HG02623 (cell line): ENCODE measurements around the gene CREB3L1.

Experiments
- ATAC-seq: cut with Tn5 transposase; IDR thresholded peaks from one replicate; pipeline ENCODE4 v1.9.1; 2021; ENCODE audit warnings: moderate library complexity; ENCODE audit not compliant: unreplicated experiment

Gene CREB3L1

GRCh38 chr11:46272816-46273427 lies 4.5 kb upstream of the CREB3L1 start:
- no peak for ATAC-seq

GRCh38 chr11:46273511-46274205 lies 3.8 kb upstream of the CREB3L1 start:
- no peak for ATAC-seq

DNA sequence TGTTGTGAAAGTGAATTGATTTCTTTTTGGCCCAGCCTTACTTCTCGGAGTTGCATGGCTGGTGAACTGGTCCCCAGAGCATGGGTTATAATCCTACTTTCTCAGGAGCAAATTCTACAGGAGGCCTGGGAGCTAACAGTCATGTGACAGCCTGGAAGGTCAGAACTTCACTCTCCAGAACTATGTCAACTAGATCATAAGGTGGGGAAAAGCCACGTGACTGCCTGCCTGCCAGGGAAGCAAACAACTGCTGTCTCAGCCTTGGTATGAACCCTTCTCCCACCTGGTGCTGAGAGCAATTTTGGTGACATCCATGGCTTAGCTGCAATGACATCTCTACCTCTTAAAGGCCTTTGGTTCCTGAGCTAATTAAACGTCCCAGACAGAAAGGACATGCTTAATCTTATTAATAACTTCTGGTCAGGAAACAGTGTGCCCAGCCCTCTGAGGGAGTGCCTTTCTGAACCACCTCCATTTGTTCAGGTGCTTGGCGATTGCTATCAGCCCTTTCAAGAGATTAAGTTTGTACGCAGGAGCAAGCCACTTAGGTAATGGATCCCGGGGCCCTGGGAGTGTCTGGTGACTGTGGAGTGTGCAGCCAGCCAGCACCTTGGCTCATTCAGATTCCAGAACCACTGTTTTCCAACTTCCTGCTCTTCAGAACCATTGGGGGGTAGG lies 1.4 kb upstream of the CREB3L1 start:
- ATAC-seq: no peak

- ATAC-seq: no peak
Measured at GRCh38 chr11:46277313-46277621, 195 bp upstream of the CREB3L1 start.

GRCh38 chr11:46278387-46279125 lies 1.1 kb downstream of the CREB3L1 start:
- no peak for ATAC-seq

DNA sequence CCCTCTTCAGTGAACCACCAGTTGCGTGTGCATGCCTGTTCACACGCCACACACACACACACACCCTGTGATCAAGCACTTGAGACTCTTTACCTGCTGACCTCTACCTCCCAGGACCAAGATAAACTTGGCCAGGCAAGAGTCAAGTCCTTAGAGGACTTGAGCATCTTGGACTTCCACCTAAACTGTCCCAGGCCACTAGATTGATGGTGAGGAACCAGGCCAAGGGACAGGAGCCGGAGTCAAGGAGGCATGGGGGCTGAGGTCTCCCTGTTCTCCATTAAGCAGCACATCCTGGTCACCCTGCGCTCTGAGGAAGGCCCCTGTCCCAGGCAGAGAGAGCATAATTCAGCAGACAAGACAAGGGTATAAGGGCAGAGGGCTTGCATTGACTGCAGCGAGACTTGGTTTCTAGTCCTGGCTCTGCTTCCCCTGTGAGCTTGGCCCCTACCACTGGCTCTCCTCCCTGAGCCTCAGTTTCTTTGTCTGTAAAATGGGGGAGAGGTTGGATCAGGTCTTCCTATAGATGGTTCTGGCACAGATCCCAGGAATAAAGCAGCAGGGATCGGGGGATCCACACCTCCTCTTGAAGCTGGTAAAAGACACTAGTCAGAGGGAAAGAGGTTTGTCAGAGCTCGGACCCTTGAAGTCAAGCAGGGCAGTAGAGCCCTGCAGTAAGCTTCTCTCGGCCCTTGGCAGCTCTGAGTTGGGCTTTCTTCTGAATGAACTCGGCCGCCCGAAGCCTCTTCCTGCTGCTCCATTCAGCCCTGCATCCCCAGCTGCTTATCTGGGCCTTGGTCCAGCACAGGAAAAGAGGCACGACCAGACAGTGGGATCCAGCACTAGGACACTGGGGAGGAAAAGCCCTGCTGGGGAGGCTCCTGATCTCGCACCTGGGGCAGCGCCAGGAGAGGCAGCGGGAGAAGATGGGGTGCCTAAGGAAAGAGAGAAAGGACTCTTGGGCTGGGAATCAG lies 2.0 kb downstream of the CREB3L1 start:
- ATAC-seq: no peak

DNA sequence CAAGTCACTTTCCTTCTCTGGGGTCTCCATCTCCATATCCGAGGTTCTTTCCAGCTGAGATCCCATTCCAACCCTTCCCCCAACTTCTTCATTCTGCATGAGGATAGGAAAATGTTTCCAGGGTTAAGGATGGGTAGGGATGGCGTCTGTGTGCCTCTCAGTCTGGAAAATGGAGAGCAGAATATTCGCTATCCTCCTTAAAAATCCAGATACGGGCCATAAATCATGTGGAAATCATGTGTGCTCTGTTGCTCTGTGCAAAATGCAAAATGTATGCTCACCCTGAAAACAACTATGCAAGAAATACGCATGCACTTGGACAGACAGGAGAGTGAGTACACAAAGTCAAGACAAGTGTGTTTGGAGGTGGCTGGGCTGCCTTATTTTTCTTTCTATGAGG lies 3.2 kb downstream of the CREB3L1 start:
- no peak for ATAC-seq

GRCh38 chr11:46281371-46281831 lies 3.9 kb downstream of the CREB3L1 start:
- no peak for ATAC-seq

GRCh38 chr11:46285173-46285572 lies 7.7 kb downstream of the CREB3L1 start:
- no peak for ATAC-seq

GRCh38 chr11:46285594-46286033 lies 8.2 kb downstream of the CREB3L1 start:
- no peak for ATAC-seq

DNA sequence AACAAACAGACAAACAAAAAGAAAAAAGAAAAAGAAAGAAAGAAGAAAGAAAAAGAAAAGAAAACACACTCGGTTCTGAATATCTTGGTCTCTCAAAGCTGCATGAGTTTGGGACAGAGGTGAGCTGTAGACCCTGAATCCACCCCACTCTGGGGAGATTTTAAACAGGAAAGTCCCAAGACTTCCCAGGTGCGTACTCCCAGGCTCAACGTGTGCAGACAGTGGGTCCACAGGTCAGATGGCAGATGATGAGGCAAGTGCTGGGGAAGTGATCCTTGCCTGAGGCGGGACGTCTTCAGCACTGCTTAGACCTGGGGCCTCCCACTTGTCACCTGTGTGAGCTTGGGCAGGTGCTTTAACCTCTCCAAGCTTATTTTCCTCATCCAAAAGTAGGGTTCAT lies 9.3 kb downstream of the CREB3L1 start:
- no peak for ATAC-seq

DNA sequence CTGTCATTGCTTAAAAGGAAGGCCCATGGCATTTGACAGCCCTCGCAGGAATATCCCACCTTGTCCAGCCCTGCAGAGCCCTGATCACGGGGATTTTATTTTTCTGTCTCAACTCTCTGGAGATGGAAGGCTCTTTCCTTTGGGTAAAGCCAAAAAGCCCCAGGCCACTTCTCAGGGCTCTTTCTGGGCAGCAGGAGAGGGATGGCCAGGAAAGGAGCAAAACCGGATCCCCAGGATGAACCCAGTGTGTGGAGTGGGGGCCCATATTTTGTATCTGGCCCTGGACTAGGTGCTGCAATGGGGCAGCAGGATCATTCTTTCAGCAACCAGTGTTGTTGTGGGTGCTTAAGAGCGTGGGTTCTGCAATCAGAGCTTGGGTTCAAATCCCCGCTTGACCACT lies 11.0 kb downstream of the CREB3L1 start:
- no peak for ATAC-seq

- ATAC-seq: no peak
Measured at GRCh38 chr11:46290011-46290410, 12.5 kb downstream of the CREB3L1 start.

GRCh38 chr11:46290598-46291309 lies 13.3 kb downstream of the CREB3L1 start:
- ATAC-seq: no peak

DNA sequence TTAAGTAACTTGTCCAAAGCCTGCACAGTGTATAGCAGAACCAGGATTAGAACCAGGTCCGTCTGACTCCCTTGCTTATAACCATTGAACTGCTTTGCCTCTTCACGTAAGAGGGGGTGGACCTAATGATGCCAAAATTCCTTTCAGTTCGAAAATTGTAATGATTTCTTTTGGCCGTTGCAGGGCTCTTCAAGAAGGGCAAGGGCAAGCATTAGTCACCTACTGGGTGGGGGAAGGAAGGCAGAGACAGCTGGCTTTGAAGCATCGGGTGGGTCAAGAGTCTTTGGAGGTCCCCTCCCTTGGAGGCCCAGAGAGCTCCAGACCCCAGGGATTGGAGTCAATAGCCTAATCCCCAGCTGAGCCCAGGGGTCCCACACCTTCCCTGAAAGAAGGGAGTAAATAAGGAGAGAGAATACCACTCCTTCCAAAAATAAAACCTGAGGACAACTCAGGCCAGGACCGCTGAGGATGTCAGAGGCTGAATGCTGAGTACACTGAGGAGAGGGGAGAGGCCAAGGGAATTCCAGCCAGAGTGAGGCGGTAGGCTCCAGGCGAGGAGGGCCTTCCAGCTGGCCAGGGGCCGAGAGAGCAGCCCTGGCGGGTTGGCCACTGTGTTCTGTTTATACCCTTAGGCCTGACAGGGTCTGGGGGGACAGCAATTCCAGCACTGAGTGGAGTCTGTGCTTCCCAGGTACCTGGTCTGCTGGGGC lies 14.1 kb downstream of the CREB3L1 start:
- ATAC-seq: no peak

- no peak for ATAC-seq
Measured at GRCh38 chr11:46293066-46293465, 15.6 kb downstream of the CREB3L1 start.

DNA sequence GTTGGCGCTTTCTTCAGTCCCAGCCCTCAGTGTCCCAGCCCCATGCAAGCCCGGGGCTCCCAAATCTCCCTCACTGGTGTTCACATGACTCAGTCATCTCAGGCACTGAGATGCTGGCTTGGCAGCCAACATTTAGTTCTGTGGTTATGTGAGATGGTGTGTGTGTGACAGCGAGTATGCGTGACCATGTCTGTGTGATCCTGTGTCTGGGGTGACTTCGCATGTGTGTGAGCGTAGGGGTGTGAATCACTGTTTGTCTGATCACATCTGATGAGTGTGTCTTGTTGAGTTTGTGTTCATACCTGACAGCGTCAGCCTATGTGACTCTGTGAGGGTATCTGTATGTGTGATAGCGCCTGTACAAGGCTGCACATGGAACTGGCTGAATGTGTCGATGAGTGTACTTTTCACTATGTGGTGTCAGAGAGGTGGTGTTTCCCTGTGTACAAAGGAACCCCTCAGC lies 16.2 kb downstream of the CREB3L1 start:
- ATAC-seq: no peak

DNA sequence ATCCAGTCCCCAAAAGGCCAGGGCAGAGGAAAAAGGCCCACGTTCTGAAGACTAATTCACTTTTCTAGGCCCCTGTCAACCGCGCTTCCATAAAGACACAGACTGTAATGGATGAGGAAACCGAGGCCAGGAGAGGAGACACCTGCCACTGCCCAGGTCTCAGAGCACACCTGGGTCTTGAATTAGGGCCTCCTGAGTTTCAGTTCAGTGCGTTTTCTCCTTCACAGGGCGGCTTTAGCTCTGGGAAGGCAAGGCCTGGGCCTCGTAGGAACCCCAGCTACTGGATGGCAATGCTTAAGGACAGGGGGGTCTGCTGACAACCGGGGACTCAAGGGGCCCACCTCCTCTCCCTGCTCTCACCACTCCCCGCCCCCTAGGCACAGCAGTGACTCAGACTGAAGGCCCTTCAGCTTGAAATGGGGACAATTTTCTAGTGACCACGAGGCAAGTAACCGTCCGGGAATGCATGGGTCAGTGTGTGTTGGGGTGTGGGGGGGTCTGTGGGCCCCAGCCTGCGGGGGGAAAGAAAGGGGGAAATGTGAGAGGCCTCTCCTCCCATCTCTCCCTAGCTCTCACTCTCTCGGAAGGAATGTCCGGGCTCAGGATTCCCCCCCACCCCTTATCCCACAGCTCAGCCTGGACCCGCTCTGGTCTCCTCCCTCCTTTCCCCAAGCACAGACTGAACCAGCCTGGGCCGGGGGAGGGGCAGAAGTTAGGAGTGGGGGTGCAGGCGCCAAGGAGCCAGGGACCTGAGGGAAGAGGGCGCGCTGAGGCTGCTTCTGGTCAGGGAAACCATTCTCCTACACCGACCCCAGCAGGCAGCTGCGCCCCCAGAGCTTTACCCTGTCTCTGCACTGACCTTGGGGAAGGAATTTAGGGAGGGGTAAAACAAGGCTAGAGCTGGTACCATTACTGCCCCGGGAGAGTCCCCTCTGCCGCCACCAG lies 17.2 kb downstream of the CREB3L1 start:
- ATAC-seq: no peak
